ENCODE results near the gene ZXDC.

The ZXDC gene

DNA sequence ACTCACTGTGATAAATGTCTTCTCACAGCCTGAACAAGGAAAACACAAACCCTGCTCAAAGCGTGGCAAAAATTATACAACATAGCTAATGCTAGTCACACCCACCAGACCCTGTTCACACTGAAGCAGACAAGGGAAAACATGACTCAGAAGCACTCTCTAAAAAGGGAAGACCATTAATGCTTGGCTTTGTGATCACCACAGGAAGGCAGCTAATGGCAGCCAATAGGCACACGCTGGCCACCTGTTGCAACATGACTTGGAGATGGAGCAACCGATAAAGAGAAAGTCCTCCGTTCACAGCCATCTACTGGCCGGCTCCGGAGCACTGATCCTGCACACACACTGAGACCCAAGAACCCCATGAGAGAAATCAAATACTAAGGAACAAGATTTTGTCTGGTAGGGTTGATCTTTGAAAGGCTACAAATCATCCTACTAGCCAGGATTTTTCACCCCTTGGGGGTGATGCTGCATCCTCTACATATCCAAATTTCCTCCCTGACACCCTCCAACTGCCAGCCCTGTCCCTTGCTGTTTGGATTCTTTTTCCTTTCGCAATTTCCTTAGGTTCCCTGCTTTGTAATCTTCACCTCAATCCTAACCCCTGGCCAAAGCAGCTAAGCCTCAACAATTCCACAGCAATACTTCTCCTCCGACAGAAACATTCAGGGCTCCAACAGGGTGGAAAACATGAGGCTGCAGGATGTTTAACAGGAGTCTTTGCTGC lies 3.2 kb downstream of the ZXDC start:
- DNase-seq: no peak

DNA sequence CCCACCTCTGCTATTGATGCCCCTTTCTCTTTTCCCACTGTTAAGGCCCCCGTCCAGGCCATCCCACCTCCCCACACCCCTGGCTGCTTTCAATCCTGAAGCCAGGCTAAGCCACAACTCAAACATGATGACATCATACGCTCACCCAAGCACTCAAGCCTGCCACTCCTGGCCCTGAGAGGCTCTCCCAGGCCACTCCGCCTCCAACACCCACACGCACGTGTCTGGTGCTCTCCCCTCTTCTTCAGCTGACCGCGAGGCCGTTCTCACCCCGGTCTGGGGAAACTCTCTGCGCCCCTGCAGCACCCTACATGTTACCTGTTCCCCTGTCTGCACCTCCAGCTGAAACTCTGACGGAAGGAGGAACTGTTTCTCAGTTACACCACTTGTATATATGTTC lies 6.2 kb downstream of the ZXDC start:
- DNase-seq: no peak

DNA sequence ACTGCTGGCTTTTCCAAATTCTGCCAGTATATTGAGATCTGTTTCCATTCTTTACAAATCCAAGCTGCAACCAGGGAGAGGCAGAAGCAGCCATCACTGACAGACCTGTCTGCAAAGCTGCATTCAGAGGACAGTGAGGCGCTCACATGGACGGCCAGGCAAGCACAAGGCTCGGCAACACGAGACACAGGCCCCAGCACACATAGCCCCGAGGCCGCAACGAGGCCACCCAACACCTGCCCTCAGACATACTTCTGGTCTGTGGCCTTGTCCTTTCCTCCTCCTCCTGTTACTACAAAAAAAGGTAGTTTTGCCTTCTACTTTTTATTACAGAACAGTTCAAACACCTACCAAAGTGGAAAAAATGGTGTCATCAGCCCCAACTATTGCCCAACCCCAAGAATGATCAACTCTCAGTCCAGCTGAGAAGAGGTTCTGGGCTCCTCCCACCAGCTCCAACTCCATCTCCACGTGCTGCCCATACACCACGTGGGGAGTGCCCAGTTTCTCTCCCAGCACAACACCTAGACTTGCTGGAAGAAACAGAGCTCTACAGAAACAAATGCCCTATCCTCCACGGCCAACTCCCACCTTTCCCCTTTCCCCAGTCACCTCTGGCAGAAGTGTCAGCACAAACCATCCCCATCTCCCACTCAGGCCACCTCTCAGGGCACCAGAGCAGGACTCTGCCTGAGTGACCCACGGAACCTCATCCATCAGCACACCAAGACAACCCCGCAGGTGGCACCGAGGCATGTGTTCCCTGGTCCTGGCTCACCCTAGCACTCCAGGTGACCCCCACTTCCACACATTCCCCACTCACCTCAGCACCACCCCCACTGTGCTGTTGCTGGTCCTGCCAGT lies 7.4 kb downstream of the ZXDC start:
- peak; percentile 9 for DNase-seq

GRCh38 chr3:126467611-126467955 lies 8.1 kb downstream of the ZXDC start:
- peak; percentile 8 for DNase-seq

GRCh38 chr3:126466886-126467610 lies 8.6 kb downstream of the ZXDC start:
- peak; percentile 12 for DNase-seq

DNA sequence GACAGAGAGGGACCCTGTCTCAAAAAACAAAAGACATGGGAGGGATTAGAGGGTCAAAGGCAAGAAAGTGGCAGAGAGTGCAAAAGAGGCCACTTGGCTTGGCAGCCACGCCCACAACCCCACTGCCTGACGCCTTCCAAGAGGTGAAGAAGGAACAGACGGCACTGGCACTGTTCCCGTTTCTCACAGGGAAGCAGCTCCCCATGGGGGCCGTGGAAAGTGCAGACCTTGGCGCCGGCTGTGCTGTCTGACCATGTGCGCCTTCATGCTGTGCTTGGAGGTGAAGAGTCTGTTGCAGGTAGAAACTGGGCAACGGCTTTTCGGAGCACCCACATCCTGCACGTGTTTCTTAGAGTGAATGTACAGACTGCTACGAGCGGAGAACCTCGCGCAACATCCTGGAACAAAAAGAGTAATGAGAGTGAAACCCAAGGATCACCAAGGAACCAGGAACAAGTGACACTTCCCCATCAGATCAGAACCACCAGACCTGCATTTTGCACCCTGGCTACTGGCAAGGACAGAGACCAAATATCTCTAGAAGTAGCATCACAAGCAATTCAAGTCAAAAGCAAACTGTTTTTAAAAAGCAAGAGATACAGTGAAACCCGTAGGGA lies 9.7 kb downstream of the ZXDC start:
- DNase-seq: peak; percentile 14

GRCh38 chr3:126464997-126465396 lies 10.7 kb downstream of the ZXDC start:
- peak; percentile 11 for DNase-seq

- no peak for DNase-seq
Observed at GRCh38 chr3:126464494-126464893, 11.2 kb downstream of the ZXDC start.

DNA sequence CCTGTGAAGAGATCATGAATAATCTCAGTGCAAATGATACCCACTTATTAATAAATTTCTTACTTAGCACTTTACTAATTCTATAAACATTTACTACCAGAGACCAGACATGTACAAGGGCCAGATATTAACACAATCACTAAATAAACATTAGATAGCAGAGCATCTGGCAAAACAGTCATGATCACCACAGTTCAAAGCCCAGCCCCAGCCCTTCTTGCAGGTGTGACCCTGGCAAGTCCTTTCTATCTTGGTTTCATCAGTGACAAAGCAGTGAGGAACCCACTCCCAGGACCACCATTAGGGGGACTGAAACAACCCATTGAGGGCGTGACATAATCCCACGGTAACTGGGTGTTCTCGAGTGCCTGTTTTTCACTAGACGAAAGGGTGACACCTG lies 11.6 kb downstream of the ZXDC start:
- peak; percentile 5 for DNase-seq

DNA sequence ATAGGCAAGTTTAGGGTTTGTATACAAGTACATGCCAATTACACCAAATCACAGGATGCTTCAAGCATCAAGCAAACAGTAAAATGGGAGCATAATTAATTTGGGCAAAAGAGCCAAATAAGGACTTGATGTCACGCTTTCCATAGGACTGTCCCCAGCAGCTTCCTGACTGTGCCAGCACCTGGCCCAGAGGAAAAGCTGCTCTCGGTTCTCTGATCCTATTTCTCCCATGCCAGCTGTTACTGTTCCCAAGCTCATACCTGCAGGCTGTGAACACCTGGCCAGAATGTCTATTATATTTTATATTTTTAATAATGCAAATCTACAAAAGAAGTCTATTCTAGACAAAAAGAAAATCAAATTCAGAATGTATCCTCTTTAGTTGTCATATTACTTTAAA lies 12.2 kb downstream of the ZXDC start:
- DNase-seq: peak; percentile 3

GRCh38 chr3:126461450-126462070 lies 14.1 kb downstream of the ZXDC start:
- peak; percentile 4 for DNase-seq

DNA sequence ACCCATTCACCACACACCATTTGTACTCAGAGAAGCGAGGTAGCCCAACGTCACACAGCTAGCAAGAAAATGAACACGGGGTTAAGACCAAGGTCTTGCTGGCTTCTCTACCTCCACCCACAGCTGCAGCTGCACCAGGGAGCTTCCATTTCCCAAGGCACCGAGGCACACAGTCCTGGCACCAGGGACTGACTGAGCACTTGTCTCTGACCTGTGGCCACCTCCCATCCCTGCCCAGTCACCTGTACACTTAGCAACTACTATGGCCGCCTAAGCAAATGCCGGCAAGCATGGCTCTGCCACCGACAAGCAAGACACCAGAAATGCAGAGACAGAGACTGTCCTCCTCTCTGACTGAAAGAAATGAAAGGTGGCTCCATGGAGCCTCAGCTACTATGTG lies 15.3 kb downstream of the ZXDC start:
- DNase-seq: peak; percentile 4

- no peak for DNase-seq
Observed at GRCh38 chr3:126459763-126460127, 15.9 kb downstream of the ZXDC start.

- DNase-seq: no peak
Observed at GRCh38 chr3:126459111-126459762, 16.5 kb downstream of the ZXDC start.

DNA sequence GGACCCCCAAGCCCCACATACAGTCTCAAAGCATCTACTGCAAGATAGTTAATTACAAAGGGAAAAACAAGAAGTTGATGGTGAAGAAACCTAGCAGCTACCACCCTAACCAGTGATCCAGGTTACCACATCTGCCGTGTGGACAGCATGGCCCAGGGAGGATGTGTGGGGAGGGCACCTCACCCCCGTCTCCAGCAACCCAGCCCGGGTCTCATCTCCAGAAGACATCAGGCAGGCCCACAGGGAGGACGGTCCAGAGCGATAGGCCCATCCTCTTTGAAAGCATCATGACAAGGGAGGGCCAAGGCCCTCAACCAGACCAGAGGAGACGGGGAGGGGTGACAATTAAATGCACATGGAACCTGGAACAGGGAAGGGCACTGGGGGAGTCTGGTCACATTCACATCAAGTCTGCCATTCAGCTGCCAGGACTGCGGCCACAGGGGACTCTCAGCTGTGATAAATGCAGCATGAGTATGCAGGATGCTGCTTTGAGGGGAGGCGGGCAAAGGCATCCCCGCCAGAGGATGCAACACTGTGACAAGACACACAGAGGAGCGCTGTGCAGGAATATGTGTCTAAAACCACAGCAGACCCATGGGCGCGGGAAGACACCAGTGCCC lies 18.8 kb downstream of the ZXDC start:
- DNase-seq: no peak

DNA sequence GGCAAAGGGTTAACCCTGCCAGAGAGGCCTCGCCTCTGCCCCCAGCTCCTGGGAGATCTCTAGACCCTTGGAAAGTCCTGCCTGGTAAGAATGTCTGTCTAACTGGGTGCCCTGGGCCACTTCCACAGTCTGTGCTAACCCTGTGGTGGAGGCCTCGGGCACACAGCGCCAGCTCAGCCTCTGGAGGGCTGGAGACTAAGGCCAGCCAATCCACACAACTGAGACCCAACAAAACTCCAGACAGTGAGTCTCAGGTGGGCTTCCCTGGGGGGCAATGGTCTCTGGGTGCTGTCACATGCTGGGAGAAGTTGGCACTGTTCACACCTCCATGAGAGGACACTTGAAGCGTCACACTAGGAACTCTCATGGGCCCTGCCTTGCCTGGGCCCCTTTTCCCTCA lies 19.5 kb downstream of the ZXDC start:
- no peak for DNase-seq

GRCh38 chr3:126454437-126455198 lies 21.1 kb downstream of the ZXDC start:
- DNase-seq: no peak

DNA sequence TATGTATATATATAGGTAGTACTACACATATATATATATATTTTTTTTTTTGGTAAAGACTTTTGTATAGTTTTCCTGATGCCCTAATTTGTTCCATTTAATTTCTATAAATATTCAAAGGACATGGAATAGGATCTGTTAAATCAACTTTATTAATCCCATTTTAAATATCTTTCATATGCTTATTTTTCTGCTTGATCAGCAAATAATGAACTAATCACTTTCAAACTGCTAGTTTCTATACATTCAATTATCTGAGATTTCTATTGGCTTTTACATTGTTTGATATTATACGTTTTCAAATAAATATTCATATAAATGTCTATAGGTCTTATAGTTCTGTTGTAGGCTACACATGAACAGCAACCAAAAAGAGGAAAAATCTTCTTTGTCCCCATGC lies 21.7 kb downstream of the ZXDC start:
- DNase-seq: no peak

GRCh38 chr3:126452213-126452612 lies 23.5 kb downstream of the ZXDC start:
- DNase-seq: no peak

GRCh38 chr3:126451511-126451910 lies 24.2 kb downstream of the ZXDC start:
- DNase-seq: no peak

DNA sequence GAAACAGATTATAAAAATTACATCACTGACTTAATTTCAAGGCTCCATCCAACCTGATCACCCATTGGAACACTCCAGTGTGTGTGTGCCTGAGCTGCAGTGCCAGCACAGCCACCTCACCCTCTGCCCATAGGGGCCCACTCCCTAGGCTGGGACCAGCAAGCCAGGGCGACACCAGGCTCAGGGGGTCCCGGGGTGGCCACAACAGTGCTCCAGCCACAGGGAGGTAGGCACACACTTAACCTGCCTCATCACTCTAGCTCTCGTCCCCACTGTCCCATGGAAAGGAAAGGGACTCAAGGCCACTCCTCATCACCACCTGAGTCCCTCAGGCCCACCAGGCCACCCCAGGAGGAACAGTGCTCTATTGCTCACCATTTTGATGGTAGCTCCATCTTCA lies 24.9 kb downstream of the ZXDC start:
- no peak for DNase-seq

Data from activated T-cell treated with anti-CD3 and anti-CD28 coated beads, Interleukin-2, amount 50 U/mL, for 1 hour (primary cell).